Mesenteric fat pad (tissue), 1 donor: ENCODE data around the gene PRKAR1B. TPM values are rescaled to one million over a fixed set of nuclear protein-coding genes. Genes with fewer than 3 reads are reported as not detected.

Experiments used
- DNase-seq: peaks from one replicate; pipeline ENCODE4 v3.0.0-alpha.2; 2020; ENCODE audit warnings: low spot score
- total RNA-seq: library from RNA; stranded (reverse); fragmentation: NEBNext Ultra II Directional; extraction: Animal tissue kit (Norgen Biotek cat#: 25700); gene quantifications from one replicate; pipeline ENCODE4 v1.2.1, GENCODE V29; 2021
- donor health status: DM: yes; HTN: yes; CAD: no.

PRKAR1B gene
- total RNA-seq, 1 donor from 2014 or later, result 11.7 TPM

DNA sequence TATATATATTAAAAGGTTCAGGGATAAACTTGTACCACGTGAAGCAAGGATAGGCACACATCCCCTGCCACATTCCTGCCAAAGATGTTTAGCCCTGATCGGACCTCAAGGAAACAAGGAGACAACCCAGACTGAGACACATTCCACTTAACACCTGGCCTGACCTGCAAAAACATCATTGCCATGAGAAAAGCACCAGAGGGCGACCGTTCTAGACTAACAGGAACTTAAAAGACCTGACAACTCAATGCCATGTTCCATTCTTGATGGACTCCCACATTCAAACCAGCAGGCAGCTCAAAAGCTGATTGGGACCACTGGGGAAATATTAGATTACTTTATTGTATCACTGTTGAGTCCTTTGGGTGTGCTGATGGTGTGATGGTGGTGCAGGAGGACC is 199.4 kb downstream of the PRKAR1B start:
- DNase-seq, result no peak

DNA sequence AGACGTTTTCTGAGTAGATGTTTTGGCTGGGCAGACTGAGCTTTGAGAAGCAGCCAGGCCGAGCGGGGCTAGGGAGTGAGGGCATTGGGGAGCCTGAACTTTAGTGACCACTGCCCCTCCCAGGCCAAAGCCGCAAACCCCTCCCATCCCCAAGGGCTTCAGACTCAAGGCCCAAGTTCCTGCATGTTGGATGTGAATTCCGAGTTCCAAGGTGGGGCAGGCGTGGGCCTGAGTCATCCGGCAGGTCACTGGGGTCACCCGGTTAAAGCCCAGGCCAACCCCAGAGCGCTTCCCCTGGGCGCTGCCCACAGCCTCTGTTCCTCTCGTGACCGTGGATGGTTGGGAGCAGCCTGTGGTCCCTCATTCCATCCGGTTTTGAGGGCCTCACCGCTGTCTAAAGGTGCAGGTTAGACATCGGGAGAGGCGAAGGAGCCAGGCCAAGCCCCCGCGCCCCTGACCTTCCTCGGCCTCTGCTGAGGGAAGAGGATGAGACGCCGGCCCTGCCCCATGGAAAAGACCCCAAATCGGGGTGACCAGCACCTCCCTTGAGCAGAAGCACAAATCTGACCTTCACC is 200.5 kb downstream of the PRKAR1B start:
- DNase-seq, result no peak

- DNase-seq, result no peak
These were observed 201.3 kb downstream of the PRKAR1B start for GRCh38 chr7:525740-526139.

GRCh38 chr7:524800-525199 is 202.3 kb downstream of the PRKAR1B start:
- DNase-seq, result no peak

- no peak for DNase-seq
These were observed 203.4 kb downstream of the PRKAR1B start for GRCh38 chr7:523347-524336.

GRCh38 chr7:522951-523314 is 204.1 kb downstream of the PRKAR1B start:
- DNase-seq, result no peak

GRCh38 chr7:522071-522950 is 204.8 kb downstream of the PRKAR1B start:
- no peak for DNase-seq

GRCh38 chr7:521221-522070 is 205.6 kb downstream of the PRKAR1B start:
- no peak for DNase-seq

DNA sequence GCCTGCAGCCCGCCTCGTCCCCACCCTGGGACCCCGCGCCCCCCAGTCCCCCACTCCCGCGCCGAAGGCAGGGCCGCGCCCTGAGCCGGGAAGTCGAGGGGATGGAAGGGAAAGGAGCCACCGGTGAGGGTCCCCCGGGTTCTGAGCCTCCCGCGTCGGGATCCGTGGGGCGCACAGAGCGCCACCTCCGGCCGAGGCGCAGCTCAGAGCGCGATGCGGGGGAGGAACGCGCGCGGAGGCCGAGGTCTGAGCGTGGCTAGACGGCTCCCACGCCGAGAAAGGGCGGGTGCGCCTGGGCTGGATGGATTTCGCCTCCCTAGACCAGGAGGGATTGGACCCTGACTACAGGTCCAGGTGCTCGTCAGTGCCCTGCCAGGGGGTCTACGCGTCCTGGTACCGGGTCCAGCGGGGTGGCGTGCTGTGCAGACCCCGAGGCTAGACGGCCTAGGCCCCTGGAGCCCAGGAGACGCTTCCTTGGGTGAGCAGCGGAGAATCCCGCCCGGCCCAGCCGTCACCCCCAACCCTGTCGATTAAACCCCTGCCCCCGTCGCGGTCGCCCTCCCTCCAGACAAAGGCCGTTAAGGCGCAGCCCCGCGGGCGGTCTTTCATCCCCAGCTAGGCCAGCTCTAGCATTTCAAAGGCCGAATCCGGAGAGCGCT is 206.4 kb downstream of the PRKAR1B start:
- no peak for DNase-seq

DNA sequence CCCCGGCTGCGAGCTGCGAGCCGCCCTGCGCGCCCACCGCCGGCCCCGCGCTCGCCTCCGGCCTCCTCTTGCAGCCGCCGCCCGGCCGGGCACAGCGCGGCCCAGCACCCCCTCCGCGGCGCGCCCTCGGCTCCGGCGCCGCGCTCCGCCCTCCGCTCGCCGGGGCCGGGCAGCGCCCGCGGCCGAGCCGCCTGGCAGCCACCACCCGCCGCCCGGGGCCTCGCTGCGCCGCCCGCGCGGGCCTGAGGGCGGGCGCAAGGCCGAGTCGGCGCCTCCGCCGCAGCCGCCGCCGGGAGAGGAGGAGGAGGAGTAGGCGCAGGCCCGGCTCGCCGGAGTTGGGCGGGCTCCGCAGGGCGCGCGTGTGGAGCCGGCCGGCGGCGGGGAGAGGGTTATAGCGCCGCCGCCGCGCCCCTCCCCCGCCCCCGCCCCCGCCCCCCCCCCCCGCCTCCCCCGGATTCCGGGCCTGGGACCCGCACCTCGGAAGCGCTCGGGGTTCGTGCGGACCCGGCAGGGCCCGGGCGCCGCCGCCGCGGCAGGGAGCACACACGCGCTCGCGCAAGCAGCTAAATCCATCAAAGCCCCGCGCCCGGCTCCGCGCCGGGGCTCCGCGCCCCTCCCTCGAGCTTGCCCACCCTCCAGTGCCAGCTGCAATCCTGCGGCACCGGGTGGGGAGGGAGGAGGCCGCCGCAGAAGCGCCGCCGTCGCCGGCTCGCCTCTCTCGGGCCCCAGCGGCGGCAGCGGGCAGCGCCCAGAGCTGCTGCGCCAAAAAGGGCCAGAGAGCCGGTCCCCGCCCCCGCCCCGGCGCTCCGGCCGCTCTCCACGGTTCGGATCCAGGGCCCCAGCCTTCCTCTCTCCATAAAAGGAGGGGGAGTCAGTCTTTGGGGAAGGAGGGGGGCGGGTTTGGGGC is 207.3 kb downstream of the PRKAR1B start, which contains the start of gene PDGFA:
Gene PDGFA, minus strand, starts transcription at position 363 of the 907 bp plus-strand sequence. CDS start 845 bp downstream, outside the sequence.
- DNase-seq, result no peak

- DNase-seq, result no peak
These were observed 208.2 kb downstream of the PRKAR1B start for GRCh38 chr7:518630-519483.

DNA sequence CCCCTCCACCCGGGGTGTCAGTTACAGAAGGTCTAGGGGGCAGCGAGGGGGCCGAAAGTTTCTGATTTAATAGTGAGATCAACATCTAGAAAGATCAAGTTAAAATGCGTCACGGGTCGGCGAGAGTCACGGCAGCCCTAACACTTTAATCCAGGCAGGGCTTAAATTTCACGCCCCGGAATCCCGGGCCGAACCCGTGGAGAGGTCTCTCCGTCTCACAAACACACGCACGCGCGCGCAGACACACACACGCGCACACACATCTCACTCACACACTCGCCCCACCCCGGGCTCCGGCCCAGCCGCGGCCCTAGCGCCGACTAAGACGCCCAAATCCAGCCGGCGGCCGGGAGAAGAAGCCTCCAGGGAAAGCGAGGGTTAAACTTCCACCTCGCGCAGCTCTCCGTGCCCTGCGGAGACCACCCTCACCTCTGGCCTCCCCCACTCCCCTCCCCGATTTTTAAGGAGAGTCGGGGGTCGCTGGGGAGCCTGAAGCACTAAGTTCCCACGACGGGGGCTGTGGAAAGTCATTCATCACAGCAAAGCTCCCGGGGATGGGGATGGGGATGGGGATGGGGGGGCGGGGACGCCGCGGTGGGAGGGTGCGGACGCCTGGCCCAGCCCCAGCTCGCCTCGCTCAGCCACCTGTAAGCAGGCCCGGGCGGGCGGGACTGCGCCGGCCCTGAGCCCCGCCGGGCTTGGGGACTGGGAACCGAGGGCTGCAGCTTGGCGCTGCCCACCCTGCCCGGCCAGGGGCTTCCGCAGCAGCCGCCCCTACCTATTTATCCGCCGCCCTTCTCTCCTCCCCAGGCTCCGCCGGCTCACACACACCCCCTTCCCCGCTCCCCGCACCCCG is 209.1 kb downstream of the PRKAR1B start:
- no peak for DNase-seq

- no peak for DNase-seq
These were observed 210.2 kb downstream of the PRKAR1B start for GRCh38 chr7:516606-517456.

GRCh38 chr7:516216-516605 is 210.9 kb downstream of the PRKAR1B start:
- no peak for DNase-seq

DNA sequence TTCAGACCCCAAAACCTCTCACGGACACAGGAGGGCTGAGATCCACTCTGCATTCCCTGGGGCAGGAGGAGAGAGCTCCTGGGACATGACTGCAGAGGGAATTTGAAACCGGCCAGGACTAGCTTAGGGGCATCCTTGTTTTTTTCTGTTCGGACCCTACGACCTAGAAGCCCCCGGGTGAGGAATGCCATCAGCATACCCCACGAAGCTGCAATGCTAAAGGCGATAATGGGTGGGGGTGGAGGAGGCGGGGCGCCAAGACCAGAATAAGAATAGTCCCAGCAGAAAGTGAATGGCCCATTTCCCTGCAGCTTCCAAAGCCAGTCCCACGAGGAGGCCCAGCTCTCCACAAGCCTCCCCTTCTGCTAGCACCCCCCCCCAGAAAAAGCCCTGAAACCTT is 211.5 kb downstream of the PRKAR1B start:
- no peak for DNase-seq
